Liver (tissue), 3 donors: Measurements from ENCODE around the gene IQUB.

Source experiments
- ATF3 ChIP-seq: IDR thresholded peaks from 2 replicates; pipeline ENCODE4 v1.6.1; 2016; ENCODE audit warnings: antibody characterized with exemption
- CTCF ChIP-seq: fragments of 150-350 bp; IDR thresholded peaks from 2 replicates; pipeline ENCODE4 v1.5.1; 2017; ENCODE audit warnings: improper control_type of control experiment, low read depth, low read length; ENCODE audit not compliant: missing input control
- EGR1 ChIP-seq, 2 donors: IDR thresholded peaks; 2 replicates each; pipeline ENCODE4 v1.6.1; 2016 to 2018; ENCODE audit warnings: antibody characterized with exemption in 2 of 2, low read depth in 2 of 2
- GABPA ChIP-seq, 2 donors: IDR thresholded peaks in 1 of 2; conservative IDR thresholded peaks in 1 of 2; 2 replicates each; pipeline ENCODE4 v1.6.1; 2016; ENCODE audit warnings: antibody characterized with exemption in 2 of 2, mild to moderate bottlenecking in 1 of 2, moderate library complexity in 1 of 2
- MAX ChIP-seq: IDR thresholded peaks from 2 replicates; pipeline ENCODE4 v1.6.1; 2016; ENCODE audit warnings: antibody characterized with exemption
- RAD21 ChIP-seq, 2 donors: IDR thresholded peaks; 2 replicates each; pipeline ENCODE4 v1.6.1; 2016; ENCODE audit warnings: antibody characterized with exemption in 2 of 2, mild to moderate bottlenecking in 2 of 2
- REST ChIP-seq: IDR thresholded peaks from 2 replicates; pipeline ENCODE4 v1.6.1; 2016; ENCODE audit warnings: antibody characterized with exemption, mild to moderate bottlenecking
- RXRA ChIP-seq, 2 donors: IDR thresholded peaks; 2 replicates each; pipeline ENCODE4 v1.6.1; 2017 to 2018; ENCODE audit warnings: antibody characterized with exemption in 2 of 2, mild to moderate bottlenecking in 1 of 2
- SP1 ChIP-seq: IDR thresholded peaks from 2 replicates; pipeline ENCODE4 v1.6.1; 2018; ENCODE audit warnings: antibody characterized with exemption, mild to moderate bottlenecking
- TAF1 ChIP-seq: conservative IDR thresholded peaks from 2 replicates; pipeline ENCODE4 v1.6.1; 2016; ENCODE audit warnings: antibody characterized with exemption, mild to moderate bottlenecking
- YY1 ChIP-seq: IDR thresholded peaks from 2 replicates; pipeline ENCODE4 v1.6.1; 2016; ENCODE audit warnings: antibody characterized with exemption, mild to moderate bottlenecking
- ZBTB33 ChIP-seq: IDR thresholded peaks from 2 replicates; pipeline ENCODE4 v1.6.1; 2016; ENCODE audit warnings: antibody characterized with exemption
- donor health status: healthy.
- donor health status: healthy.

- no peak for TF ChIP-seq CTCF
- no peak for TF ChIP-seq TAF1
- no peak for TF ChIP-seq RXRA (IDR thresholded peaks at IDR 0.05)
- no peak for TF ChIP-seq RAD21 (IDR thresholded peaks at IDR 0.05)
- no peak for TF ChIP-seq SP1
- no peak for TF ChIP-seq GABPA (IDR thresholded peaks at IDR 0.05 in 1 of 2, conservative IDR thresholded peaks at IDR 0.05 in 1 of 2)
- TF ChIP-seq ZBTB33 = no peak
- no peak for TF ChIP-seq YY1
- TF ChIP-seq REST = no peak
- no peak for TF ChIP-seq EGR1 (IDR thresholded peaks at IDR 0.05; ENCODE audit: low read depth in 2 of 2)
- TF ChIP-seq ATF3 = no peak
- TF ChIP-seq MAX = no peak
These were observed 99.2 kb downstream of the IQUB start for GRCh38 chr7:123435080-123435700.
